NCI-H1092 treated with DMSO at 0.1 percent for 48 hours (cell line): ENCODE results near the gene RNF26.

Source experiments
- DNase-seq: peaks from one replicate; lab custom pipeline; 2025; lab: John Stamatoyannopoulos, UW

Gene RNF26

GRCh38 chr11:119355091-119355843 is 20.9 kb downstream of the RNF26 start:
- no peak for DNase-seq

- DNase-seq = peak; percentile 43
Measured at GRCh38 chr11:119356349-119357031, 22.2 kb downstream of the RNF26 start.

- no peak for DNase-seq
Measured at GRCh38 chr11:119357074-119357473, 22.7 kb downstream of the RNF26 start.

- DNase-seq = no peak
Measured at GRCh38 chr11:119359365-119360214, 25.3 kb downstream of the RNF26 start.

- peak; percentile 72 for DNase-seq
Measured at GRCh38 chr11:119361056-119361787, 26.9 kb downstream of the RNF26 start.

- DNase-seq = peak; percentile 52
Measured at GRCh38 chr11:119361941-119362725, 27.8 kb downstream of the RNF26 start.

- peak; percentile 56 for DNase-seq
Measured at GRCh38 chr11:119362741-119363080, 28.4 kb downstream of the RNF26 start.

GRCh38 chr11:119363081-119363850 is 28.9 kb downstream of the RNF26 start:
- peak; percentile 56 for DNase-seq

GRCh38 chr11:119363851-119364590 is 29.7 kb downstream of the RNF26 start:
- DNase-seq = peak; percentile 49

- no peak for DNase-seq
Measured at GRCh38 chr11:119365071-119365591, 30.8 kb downstream of the RNF26 start.

GRCh38 chr11:119366690-119367620 is 32.6 kb downstream of the RNF26 start:
- no peak for DNase-seq

- no peak for DNase-seq
Measured at GRCh38 chr11:119367661-119368120, 33.4 kb downstream of the RNF26 start.

- DNase-seq = peak; percentile 82
Measured at GRCh38 chr11:119368121-119369034, 34.1 kb downstream of the RNF26 start.

GRCh38 chr11:119369132-119369925 is 35.0 kb downstream of the RNF26 start:
- peak; percentile 27 for DNase-seq

- no peak for DNase-seq
Measured at GRCh38 chr11:119370486-119371046, 36.2 kb downstream of the RNF26 start.

- no peak for DNase-seq
Measured at GRCh38 chr11:119371067-119371601, 36.8 kb downstream of the RNF26 start.
